ENCODE data around the gene STX8. TPM values are rescaled to one million over a fixed set of nuclear protein-coding genes. Genes with fewer than 3 reads are reported as not detected.
"Not testable (repeated sequence)": the region's sequence is repeated elsewhere in the genome, so short reads cannot be mapped to it uniquely, and the experiment has no call there.

Gene STX8
- polyA plus RNA-seq, 1 of the 3 experiments (the other 2 are of a cell fraction), result 51.3 TPM

DNA sequence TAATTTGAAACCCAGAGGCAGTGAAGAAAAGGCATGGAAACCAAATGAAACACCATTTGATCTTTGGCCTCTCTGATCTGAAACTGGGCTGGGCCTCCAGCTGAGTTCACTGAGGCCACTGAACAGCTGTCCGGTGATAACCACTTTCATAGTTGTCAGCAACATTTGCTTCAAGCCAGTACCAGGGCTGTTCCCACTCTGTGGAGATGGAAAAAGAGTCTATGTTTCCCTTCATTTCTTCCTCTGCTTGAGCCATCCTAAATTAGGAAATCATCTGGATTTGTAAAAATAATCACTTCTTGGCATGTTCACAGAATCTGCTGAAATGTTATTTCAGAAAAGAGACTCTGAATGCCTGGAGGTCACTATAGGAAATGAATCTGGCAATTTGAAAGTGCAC lies 119.3 kb downstream of the STX8 start (continued):
- TF ChIP-seq, protein P1, sequence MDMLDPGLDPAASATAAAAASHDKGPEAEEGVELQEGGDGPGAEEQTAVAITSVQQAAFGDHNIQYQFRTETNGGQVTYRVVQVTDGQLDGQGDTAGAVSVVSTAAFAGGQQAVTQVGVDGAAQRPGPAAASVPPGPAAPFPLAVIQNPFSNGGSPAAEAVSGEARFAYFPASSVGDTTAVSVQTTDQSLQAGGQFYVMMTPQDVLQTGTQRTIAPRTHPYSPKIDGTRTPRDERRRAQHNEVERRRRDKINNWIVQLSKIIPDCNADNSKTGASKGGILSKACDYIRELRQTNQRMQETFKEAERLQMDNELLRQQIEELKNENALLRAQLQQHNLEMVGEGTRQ (IDR thresholded peaks at IDR 0.05; ENCODE audit: borderline replicate concordance, low read depth, low read length), result no peak
- TF ChIP-seq, protein P2, sequence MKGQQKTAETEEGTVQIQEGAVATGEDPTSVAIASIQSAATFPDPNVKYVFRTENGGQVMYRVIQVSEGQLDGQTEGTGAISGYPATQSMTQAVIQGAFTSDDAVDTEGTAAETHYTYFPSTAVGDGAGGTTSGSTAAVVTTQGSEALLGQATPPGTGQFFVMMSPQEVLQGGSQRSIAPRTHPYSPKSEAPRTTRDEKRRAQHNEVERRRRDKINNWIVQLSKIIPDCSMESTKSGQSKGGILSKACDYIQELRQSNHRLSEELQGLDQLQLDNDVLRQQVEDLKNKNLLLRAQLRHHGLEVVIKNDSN (IDR thresholded peaks at IDR 0.05; ENCODE audit: borderline replicate concordance, low read depth), result no peak
- TF ChIP-seq, protein P3, sequence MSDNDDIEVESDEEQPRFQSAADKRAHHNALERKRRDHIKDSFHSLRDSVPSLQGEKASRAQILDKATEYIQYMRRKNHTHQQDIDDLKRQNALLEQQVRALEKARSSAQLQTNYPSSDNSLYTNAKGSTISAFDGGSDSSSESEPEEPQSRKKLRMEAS (IDR thresholded peaks at IDR 0.05; ENCODE audit: low read depth), result no peak
- TF ChIP-seq JUND (IDR thresholded peaks at IDR 0.05) (no peak), TAF1 (IDR thresholded peaks at IDR 0.05; ENCODE audit: borderline replicate concordance, low read depth, low read length) (no peak), POLR2AphosphoS5 (IDR thresholded peaks at IDR 0.05; ENCODE audit: low read depth, low read length) (no peak)

DNA sequence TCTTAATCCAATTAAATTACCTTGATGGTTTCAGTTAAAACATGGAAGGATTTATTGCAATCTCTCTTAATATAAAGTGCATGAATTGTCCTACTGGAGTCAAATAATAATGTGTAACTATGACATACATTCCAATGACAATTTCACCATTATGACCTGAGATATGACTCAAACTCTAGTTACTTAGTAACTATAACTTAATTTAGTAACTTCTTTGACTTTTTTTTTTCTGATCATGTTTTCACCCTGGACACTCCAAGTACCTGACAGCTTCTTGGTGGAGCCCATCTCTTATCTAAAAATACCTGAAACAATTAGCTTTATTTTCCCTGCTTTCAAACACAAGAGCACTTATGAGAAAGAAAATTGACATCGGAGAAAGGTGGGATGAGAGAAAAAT lies 123.7 kb downstream of the STX8 start:
- H3K9me3 ChIP-seq, result no peaks in the 10 kb centered on the region
- TF ChIP-seq FOXJ3 (CRISPR knock-in tag; IDR thresholded peaks at IDR 0.05) (no peak), EP300 (IDR thresholded peaks at IDR 0.05; ENCODE audit: borderline replicate concordance in 1 of 2, low read depth in 1 of 2, low read length in 1 of 2) (no peak), RAD21 (IDR thresholded peaks at IDR 0.05; ENCODE audit: low read length) (no peak), NRF1 (IDR thresholded peaks at IDR 0.05; ENCODE audit: low read depth, low read length) (no peak), FOSL2 (IDR thresholded peaks at IDR 0.05; ENCODE audit: borderline replicate concordance, low read depth) (no peak), FOXM1 (IDR thresholded peaks at IDR 0.05; ENCODE audit: low read depth) (no peak), TAF1 (IDR thresholded peaks at IDR 0.05; ENCODE audit: borderline replicate concordance, low read depth, low read length) (no peak), JUND (IDR thresholded peaks at IDR 0.05) (no peak), RCOR1 (IDR thresholded peaks at IDR 0.05; ENCODE audit: low read length) (no peak), MEF2A (IDR thresholded peaks at IDR 0.05; ENCODE audit: borderline replicate concordance, low read depth) (no peak), SIN3A (IDR thresholded peaks at IDR 0.05; ENCODE audit: borderline replicate concordance, low read depth, low read length) (no peak), ELF1 (IDR thresholded peaks at IDR 0.05) (no peak)
- TF ChIP-seq, protein P4, sequence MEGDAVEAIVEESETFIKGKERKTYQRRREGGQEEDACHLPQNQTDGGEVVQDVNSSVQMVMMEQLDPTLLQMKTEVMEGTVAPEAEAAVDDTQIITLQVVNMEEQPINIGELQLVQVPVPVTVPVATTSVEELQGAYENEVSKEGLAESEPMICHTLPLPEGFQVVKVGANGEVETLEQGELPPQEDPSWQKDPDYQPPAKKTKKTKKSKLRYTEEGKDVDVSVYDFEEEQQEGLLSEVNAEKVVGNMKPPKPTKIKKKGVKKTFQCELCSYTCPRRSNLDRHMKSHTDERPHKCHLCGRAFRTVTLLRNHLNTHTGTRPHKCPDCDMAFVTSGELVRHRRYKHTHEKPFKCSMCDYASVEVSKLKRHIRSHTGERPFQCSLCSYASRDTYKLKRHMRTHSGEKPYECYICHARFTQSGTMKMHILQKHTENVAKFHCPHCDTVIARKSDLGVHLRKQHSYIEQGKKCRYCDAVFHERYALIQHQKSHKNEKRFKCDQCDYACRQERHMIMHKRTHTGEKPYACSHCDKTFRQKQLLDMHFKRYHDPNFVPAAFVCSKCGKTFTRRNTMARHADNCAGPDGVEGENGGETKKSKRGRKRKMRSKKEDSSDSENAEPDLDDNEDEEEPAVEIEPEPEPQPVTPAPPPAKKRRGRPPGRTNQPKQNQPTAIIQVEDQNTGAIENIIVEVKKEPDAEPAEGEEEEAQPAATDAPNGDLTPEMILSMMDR (IDR thresholded peaks at IDR 0.05), result no peak
- TF ChIP-seq, protein P5, sequence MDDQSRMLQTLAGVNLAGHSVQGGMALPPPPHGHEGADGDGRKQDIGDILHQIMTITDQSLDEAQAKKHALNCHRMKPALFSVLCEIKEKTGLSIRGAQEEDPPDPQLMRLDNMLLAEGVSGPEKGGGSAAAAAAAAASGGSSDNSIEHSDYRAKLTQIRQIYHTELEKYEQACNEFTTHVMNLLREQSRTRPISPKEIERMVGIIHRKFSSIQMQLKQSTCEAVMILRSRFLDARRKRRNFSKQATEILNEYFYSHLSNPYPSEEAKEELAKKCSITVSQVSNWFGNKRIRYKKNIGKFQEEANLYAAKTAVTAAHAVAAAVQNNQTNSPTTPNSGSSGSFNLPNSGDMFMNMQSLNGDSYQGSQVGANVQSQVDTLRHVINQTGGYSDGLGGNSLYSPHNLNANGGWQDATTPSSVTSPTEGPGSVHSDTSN (IDR thresholded peaks at IDR 0.05), result no peak
- TF ChIP-seq, protein P3 (IDR thresholded peaks at IDR 0.05; ENCODE audit: low read depth), result no peak
- H3K4me2 ChIP-seq, result no peak overlapping the region
- no peak overlapping the region for H3K27ac ChIP-seq (ENCODE audit: low read depth in 2 of 2, low read length in 1 of 2)
- no peaks in the 10 kb centered on the region for H3K9me2 ChIP-seq
- 93% methylated on average over 1 of the region's 1 CpG for WGBS (ENCODE audit: low lambda C conversion rate)
- no peaks in the 10 kb centered on the region for H3K27me3 ChIP-seq (ENCODE audit: insufficient read depth)
- no peaks in the 10 kb centered on the region for H3K79me2 ChIP-seq (ENCODE audit: insufficient read depth)
- no peaks in the 10 kb centered on the region for H3K36me3 ChIP-seq (replicated peaks in 1 of 2; ENCODE audit: control insufficient read depth in 1 of 2, insufficient read depth in 2 of 2, low read length in 1 of 2)
- POLR2A ChIA-PET, result no interaction called here
- no peak overlapping the region for H3K9ac ChIP-seq
- no peak overlapping the region for H3K4me3 ChIP-seq (ENCODE audit: low read depth in 2 of 2, low read length in 1 of 2)
- DNase-seq, result no peak
- no peaks in the 10 kb centered on the region for H3K4me1 ChIP-seq (ENCODE audit: control insufficient read depth in 1 of 2, insufficient read depth in 2 of 2, low read depth in 1 of 2, low read length in 1 of 2)
- CTCF ChIA-PET, result no interaction called here
- H4K20me1 ChIP-seq (ENCODE audit: insufficient read depth), result no peaks in the 10 kb centered on the region
- no peaks in the 10 kb centered on the region for H3F3A ChIP-seq (replicated peaks; ENCODE audit: insufficient read depth)
- H2AFZ ChIP-seq (ENCODE audit: low read depth), result no peak overlapping the region

DNA sequence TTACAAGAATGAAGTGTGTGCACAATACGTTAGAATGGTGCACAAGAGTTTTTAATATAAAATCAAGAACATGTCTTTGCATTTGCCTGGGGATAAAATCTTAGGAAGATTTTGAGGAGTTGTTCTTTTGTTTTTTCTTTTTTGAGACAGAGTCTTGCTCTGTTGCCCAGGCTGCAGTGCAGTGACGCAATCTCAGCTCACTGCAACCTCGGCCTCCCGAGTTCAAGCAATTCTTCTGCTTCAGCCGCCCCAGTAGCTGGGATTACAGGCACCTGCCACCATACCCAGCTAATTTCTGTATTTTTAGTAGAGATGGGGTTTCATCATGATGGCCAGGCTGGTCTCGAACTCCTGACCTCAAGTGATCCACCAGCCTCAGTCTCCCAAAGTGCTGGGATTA lies 128.3 kb downstream of the STX8 start:
- H3K9me2 ChIP-seq; DNase-seq; H3K27me3 ChIP-seq (ENCODE audit: insufficient read depth); POLR2A ChIA-PET; H3K9ac ChIP-seq; H3K4me3 ChIP-seq (ENCODE audit: low read depth in 2 of 2, low read length in 1 of 2); H3K79me2 ChIP-seq (ENCODE audit: insufficient read depth); H3K4me2 ChIP-seq; H3F3A ChIP-seq (replicated peaks; ENCODE audit: insufficient read depth); H3K36me3 ChIP-seq (replicated peaks in 1 of 2; ENCODE audit: control insufficient read depth in 1 of 2, insufficient read depth in 2 of 2, low read length in 1 of 2); H2AFZ ChIP-seq (ENCODE audit: low read depth); H3K27ac ChIP-seq (ENCODE audit: low read depth in 2 of 2, low read length in 1 of 2); H4K20me1 ChIP-seq (ENCODE audit: insufficient read depth); H3K9me3 ChIP-seq; H3K4me1 ChIP-seq (ENCODE audit: control insufficient read depth in 1 of 2, insufficient read depth in 2 of 2, low read depth in 1 of 2, low read length in 1 of 2): not testable (repeated sequence)
- WGBS (ENCODE audit: low lambda C conversion rate), result 96% methylated on average over 6 of the region's 6 CpGs
- CTCF ChIA-PET, result interaction anchor here (1.1 kb wide), 1 partner anchor 56 kb away, joined by 3 read pairs; no protein-coding TSS in a partner anchor

All from SK-N-SH (cell line).